Measurements from ENCODE around the gene STAB2.

Gene STAB2

GRCh38 chr12:103566398-103566797 lies 20.7 kb upstream of the STAB2 start:
- no peak for TF ChIP-seq CTCF (IDR thresholded peaks at IDR 0.05; ENCODE audit: poor library complexity, severe bottlenecking)
- H3K4me3 ChIP-seq (ENCODE audit: severe bottlenecking) = no peak overlapping the region
- H3K4me1 ChIP-seq (ENCODE audit: insufficient read depth, poor library complexity, severe bottlenecking) = peaks cover 5% of the 10 kb centered on the region
- H3K27me3 ChIP-seq (ENCODE audit: insufficient read depth, poor library complexity, severe bottlenecking) = no peaks in the 10 kb centered on the region
- DNase-seq (ENCODE audit: low spot score) (no peak), ATAC-seq (ENCODE audit: low read depth) (no peak)
- H3K9me3 ChIP-seq (ENCODE audit: severe bottlenecking) = peaks cover 11% of the 10 kb centered on the region
- no peaks in the 10 kb centered on the region for H3K36me3 ChIP-seq (ENCODE audit: low read depth)
- H3K27ac ChIP-seq (ENCODE audit: poor library complexity, severe bottlenecking) = no peak overlapping the region

- Histone ChIP-seq H3K27ac (ENCODE audit: poor library complexity, severe bottlenecking) (no peak overlapping the region), H3K4me1 (ENCODE audit: insufficient read depth, poor library complexity, severe bottlenecking) (no peaks in the 10 kb centered on the region), H3K36me3 (ENCODE audit: low read depth) (no peaks in the 10 kb centered on the region), H3K27me3 (ENCODE audit: insufficient read depth, poor library complexity, severe bottlenecking) (no peaks in the 10 kb centered on the region), H3K9me3 (ENCODE audit: severe bottlenecking) (peaks cover 11% of the 10 kb centered on the region), H3K4me3 (ENCODE audit: severe bottlenecking) (no peak overlapping the region)
- no peak for ATAC-seq (ENCODE audit: low read depth)
- no peak for TF ChIP-seq CTCF (IDR thresholded peaks at IDR 0.05; ENCODE audit: poor library complexity, severe bottlenecking)
- DNase-seq (ENCODE audit: low spot score) = no peak
Observed at GRCh38 chr12:103569278-103569677, 17.8 kb upstream of the STAB2 start.

- Histone ChIP-seq H3K4me1 (ENCODE audit: insufficient read depth, poor library complexity, severe bottlenecking) (no peaks in the 10 kb centered on the region), H3K4me3 (ENCODE audit: severe bottlenecking) (no peak overlapping the region), H3K9me3 (ENCODE audit: severe bottlenecking) (peaks cover 5% of the 10 kb centered on the region), H3K27me3 (ENCODE audit: insufficient read depth, poor library complexity, severe bottlenecking) (no peaks in the 10 kb centered on the region), H3K36me3 (ENCODE audit: low read depth) (no peaks in the 10 kb centered on the region), H3K27ac (ENCODE audit: poor library complexity, severe bottlenecking) (no peak overlapping the region)
- no peak for ATAC-seq (ENCODE audit: low read depth)
- TF ChIP-seq CTCF (IDR thresholded peaks at IDR 0.05; ENCODE audit: poor library complexity, severe bottlenecking) = no peak
- DNase-seq (ENCODE audit: low spot score) = no peak
Observed at GRCh38 chr12:103571286-103571685, 15.8 kb upstream of the STAB2 start.

GRCh38 chr12:103572312-103573045 lies 14.6 kb upstream of the STAB2 start:
- Histone ChIP-seq H3K4me3 (ENCODE audit: severe bottlenecking) (no peak overlapping the region), H3K27me3 (ENCODE audit: insufficient read depth, poor library complexity, severe bottlenecking) (no peaks in the 10 kb centered on the region), H3K9me3 (ENCODE audit: severe bottlenecking) (no peaks in the 10 kb centered on the region), H3K4me1 (ENCODE audit: insufficient read depth, poor library complexity, severe bottlenecking) (no peaks in the 10 kb centered on the region), H3K36me3 (ENCODE audit: low read depth) (no peaks in the 10 kb centered on the region), H3K27ac (ENCODE audit: poor library complexity, severe bottlenecking) (no peak overlapping the region)
- ATAC-seq (ENCODE audit: low read depth) (no peak), DNase-seq (ENCODE audit: low spot score) (no peak)
- TF ChIP-seq CTCF (IDR thresholded peaks at IDR 0.05; ENCODE audit: poor library complexity, severe bottlenecking) = no peak

DNA sequence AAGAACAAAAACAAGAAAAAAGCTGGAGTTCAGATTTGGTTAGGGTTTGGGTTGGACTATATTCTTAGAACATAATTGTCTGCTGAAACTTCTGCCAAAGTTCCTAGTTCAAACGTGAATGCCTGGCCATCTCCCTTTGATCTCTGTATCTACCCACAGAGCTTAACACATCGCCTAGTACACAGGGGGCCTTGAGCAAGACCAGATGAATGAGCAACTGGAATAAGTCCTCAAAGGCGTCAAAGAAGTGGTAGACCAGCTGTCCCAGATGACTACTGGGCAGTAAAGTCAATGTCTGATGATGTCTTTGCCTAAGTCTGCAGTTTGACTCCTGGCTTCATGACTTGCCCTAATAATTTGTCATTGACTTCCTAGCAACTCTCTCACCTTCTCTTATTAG lies 13.9 kb upstream of the STAB2 start:
- ATAC-seq (ENCODE audit: low read depth) (no peak), DNase-seq (ENCODE audit: low spot score) (no peak)
- no peak for TF ChIP-seq CTCF (IDR thresholded peaks at IDR 0.05; ENCODE audit: poor library complexity, severe bottlenecking)
- no peaks in the 10 kb centered on the region for H3K36me3 ChIP-seq (ENCODE audit: low read depth)
- no peaks in the 10 kb centered on the region for H3K27me3 ChIP-seq (ENCODE audit: insufficient read depth, poor library complexity, severe bottlenecking)
- H3K27ac ChIP-seq (ENCODE audit: poor library complexity, severe bottlenecking) = no peak overlapping the region
- no peak overlapping the region for H3K4me3 ChIP-seq (ENCODE audit: severe bottlenecking)
- no peaks in the 10 kb centered on the region for H3K4me1 ChIP-seq (ENCODE audit: insufficient read depth, poor library complexity, severe bottlenecking)
- H3K9me3 ChIP-seq (ENCODE audit: severe bottlenecking) = no peaks in the 10 kb centered on the region

Data from RWPE2 (cell line).